Activated T-helper 2 cell treated with anti-CD3 and anti-CD28 coated beads, Interferon-gamma antibody, Interleukin-2, Interleukin-4, amounts not matched to agents 10 μg/mL and 5 μg/mL and 100 μg/mL, durations not matched to agents 14 hours and 24 hours and 36 hours (primary cell): ENCODE data around the gene LYSMD2. TPM values are rescaled to one million over a fixed set of nuclear protein-coding genes. Genes with fewer than 3 reads are reported as not detected.
A peak's percentile ranks its signal among the peaks of the same experiment; 100 is the strongest.

Experiments used
- DNase-seq: peaks from one replicate; pipeline ENCODE4 v3.0.0; 2021; ENCODE audit warnings: low spot score
- H3K27ac Mint-ChIP-seq: one replicate; pipeline ENCODE4 v1.8.0; 2021; ENCODE audit warnings: mixed read lengths
- H3K27me3 Mint-ChIP-seq: one replicate; pipeline ENCODE4 v1.8.0; 2021; ENCODE audit warnings: low read depth, mixed read lengths
- H3K36me3 Mint-ChIP-seq: one replicate; pipeline ENCODE4 v1.8.0; 2021; ENCODE audit warnings: low read depth, mixed read lengths
- H3K4me1 Mint-ChIP-seq: one replicate; pipeline ENCODE4 v1.8.0; 2021; ENCODE audit warnings: low read depth, mixed read lengths
- H3K4me3 Mint-ChIP-seq: one replicate; pipeline ENCODE4 v1.8.0; 2021; ENCODE audit warnings: low read depth, mild to moderate bottlenecking, moderate library complexity, mixed read lengths
- H3K9me3 Mint-ChIP-seq: one replicate; pipeline ENCODE4 v1.8.0; 2021; ENCODE audit warnings: mixed read lengths
- intact Hi-C: fragments of 100-400 bp; cut with micrococcal nuclease; formaldehyde crosslinking; loops from one replicate; pipeline ENCODE4 v1.15.1; 2023
- total RNA-seq: library from RNA; stranded (reverse); gene quantifications from 2 replicates; pipeline ENCODE4 v1.2.3, GENCODE V29; 2022

LYSMD2 gene
- total RNA-seq, 1 donor from 2014 or later: 5.8 TPM

DNA sequence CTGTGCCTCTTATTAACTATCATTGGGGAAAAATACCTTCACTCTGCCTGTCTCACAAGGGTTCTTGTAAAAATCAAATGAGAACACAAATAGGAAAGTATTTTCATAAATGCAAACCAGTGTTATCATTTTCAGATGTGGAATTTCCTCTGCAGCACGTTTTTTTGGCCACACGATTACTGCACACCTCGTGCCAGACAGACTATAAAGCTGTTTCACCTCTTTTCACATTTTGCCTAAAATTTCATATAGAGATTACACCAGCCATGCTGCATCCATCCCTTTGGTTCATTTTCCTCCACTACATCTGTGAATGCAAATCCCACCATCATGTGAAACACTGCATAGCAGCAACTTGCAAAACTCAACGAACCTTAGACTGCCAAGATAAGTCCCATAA is 12.7 kb upstream of the LYSMD2 start:
- intact Hi-C loops: no loop called here
- H3K4me3 Mint-ChIP-seq: peak overlapping the region; percentile 45

DNA sequence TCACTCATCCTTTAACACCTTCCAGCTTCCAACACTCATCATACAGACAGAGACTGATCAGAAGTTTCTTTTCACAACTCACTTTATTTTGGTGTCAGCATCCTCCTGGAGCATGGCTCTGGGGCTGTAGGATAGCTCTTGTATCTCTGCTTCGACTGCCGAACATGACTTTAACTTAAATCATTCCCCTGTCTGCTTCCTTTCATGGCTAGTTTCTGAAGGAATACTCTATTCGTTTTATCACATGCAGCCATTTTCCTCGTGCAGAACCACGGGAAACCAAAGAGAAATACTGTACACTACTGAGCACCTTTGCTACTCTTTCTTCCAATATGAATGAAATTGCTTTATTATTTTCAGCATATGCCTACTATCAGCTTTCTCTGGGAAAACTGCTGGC is 11.9 kb upstream of the LYSMD2 start:
- H3K27me3 Mint-ChIP-seq: peaks cover 68% of the 10 kb centered on the region

More for the DNA sequence above, 12.7 kb upstream of the LYSMD2 start:
- Mint-ChIP-seq H3K9me3 (no peaks in the 10 kb centered on the region), H3K27me3 (peaks cover 68% of the 10 kb centered on the region), H3K4me1 (peaks cover 9% of the 10 kb centered on the region), H3K36me3 (no peaks in the 10 kb centered on the region), H3K27ac (no peak overlapping the region)
- no peak for DNase-seq

DNA sequence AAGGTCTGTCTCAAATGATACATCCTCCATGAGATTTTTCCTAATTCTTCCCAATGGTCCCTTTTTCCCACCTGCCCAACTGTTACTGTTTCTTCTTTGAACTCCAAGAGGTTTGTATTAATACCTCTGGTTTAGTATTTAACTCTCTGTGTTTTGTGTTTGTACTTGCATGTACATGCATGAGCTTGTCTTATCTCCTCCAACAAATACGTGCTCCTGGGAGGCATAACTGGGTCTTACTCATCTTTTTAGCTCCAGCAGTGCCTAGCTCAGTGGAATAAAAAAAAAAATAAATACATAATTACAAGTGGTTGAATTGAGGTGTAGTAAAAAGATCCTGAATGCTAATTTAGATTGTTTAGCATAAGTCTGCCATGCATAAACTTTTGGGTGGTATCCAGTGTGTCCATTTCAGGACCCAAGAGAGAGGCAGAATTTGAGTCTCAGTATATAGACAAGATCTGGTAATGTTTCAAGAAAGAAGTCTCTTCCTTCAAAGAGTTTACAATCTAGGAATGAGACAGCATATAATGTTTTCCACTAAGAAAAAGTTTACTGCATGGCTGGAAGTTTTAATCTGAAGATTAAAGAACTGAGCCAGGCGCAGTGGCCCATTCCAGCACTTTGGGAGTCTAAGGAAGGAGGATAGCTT is 1.7 kb upstream of the LYSMD2 start:
- DNase-seq: no peak
- intact Hi-C loops: loop anchor here (2.0 to 10.0 kb wide), 4 partner anchors 38 to 516 kb away; partner anchors contain the start of genes LEO1 and TMOD3
- H3K36me3 Mint-ChIP-seq: no peaks in the 10 kb centered on the region
- no peaks in the 10 kb centered on the region for H3K9me3 Mint-ChIP-seq
- H3K4me3 Mint-ChIP-seq: peak overlapping the region; percentile 20
- H3K27ac Mint-ChIP-seq: no peak overlapping the region
- H3K27me3 Mint-ChIP-seq: peaks cover 19% of the 10 kb centered on the region
- H3K4me1 Mint-ChIP-seq: peaks cover 30% of the 10 kb centered on the region

More for the DNA sequence above, 11.9 kb upstream of the LYSMD2 start:
- DNase-seq: no peak
- Mint-ChIP-seq H3K36me3 (no peaks in the 10 kb centered on the region), H3K4me1 (peaks cover 9% of the 10 kb centered on the region), H3K27ac (no peak overlapping the region), H3K9me3 (no peaks in the 10 kb centered on the region), H3K4me3 (no peak overlapping the region)
- intact Hi-C loops: no loop called here

DNA sequence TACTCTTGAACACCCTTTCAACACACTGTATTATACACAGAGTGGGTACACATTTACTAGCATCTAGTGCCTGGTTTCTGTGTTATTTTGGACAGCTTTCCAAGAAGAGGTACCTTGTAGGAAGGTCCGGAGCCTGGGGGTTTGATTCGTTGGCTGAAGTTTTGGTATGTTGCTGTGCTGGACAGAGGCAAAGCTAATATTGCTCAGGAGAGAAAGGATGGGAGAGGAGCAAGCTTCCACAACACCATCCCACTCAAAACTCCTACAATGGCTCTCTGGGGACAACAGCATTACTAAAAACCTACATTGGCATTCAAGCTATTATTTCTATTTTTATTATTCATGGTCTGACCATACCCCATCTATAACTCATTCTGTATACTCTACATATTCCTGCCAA is 1.1 kb upstream of the LYSMD2 start:
- no peak for DNase-seq
- Mint-ChIP-seq H3K9me3 (no peaks in the 10 kb centered on the region), H3K4me1 (peaks cover 31% of the 10 kb centered on the region), H3K27me3 (peaks cover 13% of the 10 kb centered on the region), H3K27ac (peak overlapping the region; percentile 74), H3K36me3 (peaks cover under 1% of the 10 kb centered on the region), H3K4me3 (peak overlapping the region; percentile 68)
- intact Hi-C loops: loop anchor here (2.0 to 10.0 kb wide), 4 partner anchors 38 to 516 kb away; partner anchors contain the start of genes LEO1 and TMOD3

DNA sequence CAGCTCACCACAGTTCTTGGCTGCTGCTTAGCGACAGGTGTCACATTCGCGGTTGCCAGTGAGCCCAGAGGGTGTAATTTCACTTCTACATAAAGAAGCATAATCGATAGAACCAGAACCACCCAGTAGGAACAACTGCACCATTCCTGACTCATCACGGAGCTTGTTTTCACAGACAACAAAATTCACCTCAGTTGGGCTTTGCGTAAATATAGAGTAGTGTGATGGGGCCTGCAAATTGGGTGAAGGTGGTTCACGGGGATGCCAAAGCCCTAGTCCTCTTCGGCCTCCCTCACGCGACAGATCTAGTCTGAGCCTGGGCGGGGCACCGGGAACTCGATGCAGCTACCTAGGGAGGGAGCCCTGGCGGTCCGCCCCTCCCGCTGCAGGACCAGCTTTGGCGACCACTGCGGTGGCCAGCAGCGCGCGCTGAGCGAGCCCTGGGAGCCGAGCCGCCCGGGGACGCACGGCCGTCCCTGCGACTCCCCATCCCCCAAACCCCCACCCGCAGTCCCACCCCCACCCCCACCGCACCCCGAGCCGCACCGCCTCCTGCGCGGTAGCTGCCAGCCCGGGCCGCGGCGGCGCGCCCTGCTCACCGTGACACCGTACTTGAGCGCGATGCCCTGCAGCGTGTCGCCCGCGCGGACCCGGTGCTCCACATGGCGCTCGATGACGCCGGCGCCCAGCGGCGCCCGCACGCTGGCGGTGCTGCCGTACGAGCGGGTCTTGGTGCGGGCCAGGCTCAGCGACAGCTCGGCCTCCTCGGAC is 519 bp downstream of the LYSMD2 start:
- Mint-ChIP-seq H3K27ac (peak overlapping the region; percentile 67), H3K36me3 (peaks cover 6% of the 10 kb centered on the region), H3K27me3 (peaks cover 4% of the 10 kb centered on the region), H3K4me3 (peak overlapping the region; percentile 78), H3K9me3 (no peaks in the 10 kb centered on the region), H3K4me1 (peaks cover 47% of the 10 kb centered on the region)
- peak; percentile 41 for DNase-seq
- intact Hi-C loops: loop anchor here (5.0 to 10.0 kb wide), 3 partner anchors 90 to 518 kb away; partner anchors contain the start of genes LEO1 and TMOD3

DNA sequence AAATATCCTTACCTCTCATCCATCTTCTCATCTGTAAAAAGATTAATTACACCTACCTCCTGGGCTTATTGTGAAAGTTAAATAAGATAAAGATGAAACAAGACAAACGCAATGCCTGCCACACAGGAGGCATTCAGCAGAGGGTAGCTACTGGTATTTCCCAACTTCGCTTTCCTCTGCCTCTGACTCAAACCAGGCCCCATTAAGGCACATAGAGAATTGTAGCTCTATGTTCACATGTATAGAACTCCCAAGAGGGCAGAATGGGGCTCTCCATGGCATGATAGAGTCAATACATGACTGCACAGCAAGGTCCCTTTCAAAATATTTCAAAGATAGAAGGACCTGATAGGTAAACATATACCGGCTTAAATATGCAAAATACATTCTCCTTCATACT is 1.4 kb downstream of the LYSMD2 start:
- DNase-seq: no peak
- Mint-ChIP-seq H3K4me1 (peaks cover 56% of the 10 kb centered on the region), H3K36me3 (peaks cover 6% of the 10 kb centered on the region), H3K9me3 (no peaks in the 10 kb centered on the region), H3K4me3 (peak overlapping the region; percentile 78), H3K27me3 (peaks cover 4% of the 10 kb centered on the region), H3K27ac (peak overlapping the region; percentile 80)
- intact Hi-C loops: loop anchor here (5.0 to 10.0 kb wide), 3 partner anchors 91 to 519 kb away; partner anchors contain the start of genes LEO1 and TMOD3

DNA sequence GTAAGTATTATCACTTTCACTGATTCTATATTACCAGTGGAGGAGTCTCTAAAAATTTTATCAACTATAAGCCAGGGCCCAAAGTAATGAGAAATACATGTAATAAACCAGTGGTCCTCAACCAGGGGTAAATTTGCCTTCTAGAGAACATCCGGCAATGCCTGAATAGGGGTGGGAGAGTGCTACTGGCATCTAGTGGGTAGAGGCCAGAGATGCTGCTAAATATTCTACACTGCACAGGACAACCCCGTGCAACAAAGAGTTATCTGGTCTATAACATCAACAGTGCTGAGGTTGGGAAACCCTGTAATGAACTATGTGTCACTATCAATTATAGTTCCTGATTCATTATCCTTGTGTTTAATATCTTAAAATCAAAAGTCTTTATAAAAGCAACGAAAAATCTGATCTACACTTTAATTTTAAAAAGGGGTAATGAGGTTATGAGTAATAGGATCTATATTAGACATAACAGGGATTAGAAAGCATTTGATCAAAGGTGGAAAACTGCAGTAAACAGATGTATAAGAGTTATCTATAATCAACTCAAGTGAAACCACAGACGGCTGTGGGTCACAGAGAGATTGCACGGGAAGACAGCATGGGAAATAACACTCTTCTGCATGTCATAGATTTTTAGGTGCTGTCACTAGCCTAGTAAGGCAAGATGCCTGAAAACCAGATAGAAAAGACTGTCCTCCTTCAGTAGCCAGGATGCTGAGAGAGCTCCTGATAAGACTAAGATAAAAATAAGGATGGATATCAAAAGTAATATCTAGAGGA is 2.0 kb downstream of the LYSMD2 start:
- H3K27me3 Mint-ChIP-seq: peaks cover 4% of the 10 kb centered on the region
- intact Hi-C loops: loop anchor here (5.0 to 10.0 kb wide), 3 partner anchors 92 to 519 kb away; partner anchors contain the start of genes LEO1 and TMOD3
- no peaks in the 10 kb centered on the region for H3K9me3 Mint-ChIP-seq
- peaks cover 62% of the 10 kb centered on the region for H3K4me1 Mint-ChIP-seq
- peak overlapping the region; percentile 78 for H3K4me3 Mint-ChIP-seq
- peaks cover 12% of the 10 kb centered on the region for H3K36me3 Mint-ChIP-seq
- DNase-seq: no peak
- H3K27ac Mint-ChIP-seq: peak overlapping the region; percentile 80

DNA sequence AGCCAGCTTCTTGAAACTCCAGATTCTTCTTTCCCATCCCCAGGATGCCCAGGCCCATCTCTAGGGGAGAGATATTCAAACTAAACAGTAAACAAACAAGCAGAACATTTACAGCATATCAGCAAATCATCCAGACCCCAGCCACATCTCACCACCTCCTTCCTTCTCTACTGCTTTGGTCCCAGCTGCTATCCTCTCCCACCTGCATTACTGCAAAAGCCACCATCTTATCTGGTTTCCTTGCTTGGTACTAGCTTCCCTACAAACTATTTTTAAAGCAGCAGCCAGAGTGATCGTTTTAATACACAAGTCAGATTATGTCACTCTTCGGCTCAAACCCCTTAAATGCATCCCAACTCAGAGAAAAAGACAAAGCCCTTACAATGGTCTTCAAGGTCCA is 4.8 kb downstream of the LYSMD2 start:
- H3K4me1 Mint-ChIP-seq: peaks cover 54% of the 10 kb centered on the region
- H3K27me3 Mint-ChIP-seq: no peaks in the 10 kb centered on the region
- H3K4me3 Mint-ChIP-seq: no peak overlapping the region
- peak overlapping the region; percentile 23 for H3K27ac Mint-ChIP-seq
- peaks cover 12% of the 10 kb centered on the region for H3K36me3 Mint-ChIP-seq
- H3K9me3 Mint-ChIP-seq: no peaks in the 10 kb centered on the region
- DNase-seq: no peak
- intact Hi-C loops: loop anchor here (10.0 kb wide), 2 partner anchors 242 to 522 kb away; partner anchors contain the start of gene LEO1

DNA sequence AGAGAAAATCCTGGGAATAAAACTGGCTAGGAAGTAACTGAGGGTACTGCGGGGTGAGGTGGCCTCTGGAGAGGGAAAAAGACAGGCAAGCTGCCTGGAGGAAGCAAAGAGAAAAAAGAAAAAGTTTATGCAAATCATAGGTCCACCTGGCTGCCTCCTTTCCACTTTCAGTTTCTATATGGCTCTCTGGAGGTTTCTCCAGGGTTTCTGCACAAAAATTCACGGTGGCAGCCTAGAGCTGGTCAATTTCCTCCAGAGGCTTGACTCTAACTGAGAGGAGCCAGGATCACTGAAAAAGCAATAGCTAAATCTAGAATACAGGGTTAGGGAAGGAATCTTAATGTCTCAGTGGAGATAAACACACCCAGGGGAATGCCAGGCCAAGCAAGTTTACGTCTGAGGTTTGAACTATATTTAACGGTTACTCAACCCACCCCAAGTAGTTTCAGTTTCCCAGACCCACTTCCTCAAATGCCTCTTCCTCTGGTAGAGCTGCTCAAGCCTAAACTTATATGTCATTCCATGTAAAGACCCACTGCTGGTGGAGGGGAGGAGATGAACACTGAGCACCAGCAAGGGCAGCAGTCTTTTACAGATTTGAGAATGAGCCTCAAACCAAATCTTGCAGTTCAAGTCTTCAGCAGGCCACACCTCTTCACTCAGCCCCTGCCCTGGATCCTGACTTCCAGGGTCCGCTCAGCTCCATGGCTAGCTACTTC is 5.7 kb downstream of the LYSMD2 start:
- Mint-ChIP-seq H3K9me3 (no peaks in the 10 kb centered on the region), H3K4me3 (peak overlapping the region; percentile 62), H3K36me3 (peaks cover 12% of the 10 kb centered on the region), H3K27me3 (no peaks in the 10 kb centered on the region), H3K27ac (peak overlapping the region; percentile 53), H3K4me1 (peaks cover 56% of the 10 kb centered on the region)
- peak; percentile 26 for DNase-seq
- intact Hi-C loops: loop anchor here (10.0 kb wide), 2 partner anchors 243 to 523 kb away; partner anchors contain the start of gene LEO1

DNA sequence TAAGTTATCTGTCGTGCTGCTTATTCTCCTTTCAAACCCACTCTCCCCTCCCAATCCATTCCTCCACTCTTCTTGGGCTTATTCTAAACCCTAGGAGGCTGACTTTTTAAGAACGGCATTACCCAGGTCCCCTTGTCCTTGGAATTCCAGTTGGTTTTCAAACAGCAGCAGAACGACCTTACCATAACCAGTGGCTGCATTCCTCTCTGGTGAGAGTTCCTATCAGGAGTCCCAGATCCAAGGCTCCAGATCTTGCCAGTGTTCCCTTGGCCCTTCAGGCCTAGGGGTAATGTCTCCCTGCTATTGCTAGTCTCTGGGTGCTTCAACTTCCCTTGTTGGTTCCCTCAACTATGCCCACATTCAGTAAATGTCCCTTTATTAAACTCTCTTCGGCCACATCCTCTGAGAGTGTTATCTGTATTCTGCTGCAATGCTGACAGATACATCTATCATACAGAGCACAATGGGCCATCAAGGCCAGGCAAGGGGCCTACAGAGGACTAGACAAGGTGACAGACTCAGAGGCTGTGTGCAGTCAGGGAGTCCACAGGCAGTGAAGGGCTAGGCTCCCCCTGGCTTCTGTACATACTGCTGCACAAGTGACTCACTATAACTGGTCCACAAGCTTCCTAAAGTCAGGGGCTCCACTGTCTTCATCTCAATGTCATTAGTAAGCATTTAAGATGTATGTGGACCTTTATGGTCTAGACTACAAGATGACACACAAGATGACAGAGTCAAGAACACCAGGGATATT is 10.1 kb downstream of the LYSMD2 start:
- peaks cover 11% of the 10 kb centered on the region for H3K36me3 Mint-ChIP-seq
- no peak overlapping the region for H3K4me3 Mint-ChIP-seq
- H3K27ac Mint-ChIP-seq: no peak overlapping the region
- H3K4me1 Mint-ChIP-seq: peaks cover 35% of the 10 kb centered on the region
- H3K9me3 Mint-ChIP-seq: no peaks in the 10 kb centered on the region
- H3K27me3 Mint-ChIP-seq: no peaks in the 10 kb centered on the region
- DNase-seq: no peak
- intact Hi-C loops: no loop called here

DNA sequence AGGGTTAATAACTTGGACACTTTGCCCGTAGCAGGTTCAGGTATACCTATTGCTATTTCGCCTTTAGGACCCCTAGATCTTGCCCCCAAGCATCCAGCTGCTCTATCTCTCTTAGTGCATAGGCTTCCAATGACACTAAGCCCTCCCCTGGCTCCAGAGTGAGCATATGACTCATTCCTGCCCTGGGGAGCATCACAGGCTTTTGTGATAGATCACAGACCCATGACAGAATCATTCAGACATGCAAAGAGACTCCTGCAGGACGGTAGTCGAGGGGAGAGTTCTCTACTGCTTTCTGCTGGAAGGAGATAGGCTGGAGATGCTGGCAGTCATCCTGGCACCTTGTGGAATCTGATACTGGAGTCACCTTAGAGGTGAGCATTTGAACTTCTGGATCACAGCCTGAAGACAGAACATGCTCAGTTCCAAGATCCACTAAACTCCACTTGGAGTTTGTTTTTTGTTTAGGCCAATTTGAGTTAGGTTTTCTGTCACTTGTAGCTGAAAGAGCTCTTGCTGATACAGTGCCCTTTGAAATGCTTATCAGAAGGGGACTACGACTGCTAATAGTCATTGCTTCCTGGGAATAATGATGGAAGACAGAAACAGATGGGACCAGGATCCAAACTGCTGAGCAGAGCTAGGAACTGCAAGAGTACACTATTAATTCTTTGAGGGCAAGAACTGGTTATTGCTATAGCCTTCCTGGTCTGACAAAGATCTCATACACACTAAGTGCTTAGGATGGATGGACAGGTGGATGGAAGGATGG is 11.0 kb downstream of the LYSMD2 start:
- no peak for DNase-seq
- Mint-ChIP-seq H3K4me1 (peaks cover 30% of the 10 kb centered on the region), H3K36me3 (peaks cover 16% of the 10 kb centered on the region), H3K4me3 (no peak overlapping the region), H3K27ac (no peak overlapping the region), H3K27me3 (no peaks in the 10 kb centered on the region), H3K9me3 (no peaks in the 10 kb centered on the region)
- intact Hi-C loops: no loop called here
